ENCODE results near the gene FOXD4L1.
"Not testable (repeated sequence)": the region's sequence is repeated elsewhere in the genome, so short reads cannot be mapped to it uniquely, and the experiment has no call there.

Gene FOXD4L1

GRCh38 chr2:113498365-113498764, at the start of gene FOXD4L1:
Gene FOXD4L1, plus strand, starts transcription at chr2:113498665. Its CDS starts 592 bp downstream, at chr2:113499257.
- DNase-seq (ENCODE audit: low read depth in 2 of 2): not testable (repeated sequence)

GRCh38 chr2:113465770-113466169, 32.7 kb upstream of the FOXD4L1 start:
- DNase-seq (ENCODE audit: low read depth in 2 of 2): not testable (repeated sequence)

GRCh38 chr2:113476688-113477368, 21.6 kb upstream of the FOXD4L1 start:
- DNase-seq (ENCODE audit: low read depth in 2 of 2): not testable (repeated sequence)

GRCh38 chr2:113496527-113496926, 1.9 kb upstream of the FOXD4L1 start:
- not testable (repeated sequence) for DNase-seq (ENCODE audit: low read depth in 2 of 2)

- not testable (repeated sequence) for DNase-seq (ENCODE audit: low read depth in 2 of 2)
Observed at GRCh38 chr2:113499019-113499885, 787 bp downstream of the FOXD4L1 start.

GRCh38 chr2:113499886-113500722, 1.6 kb downstream of the FOXD4L1 start:
- DNase-seq (ENCODE audit: low read depth in 2 of 2): not testable (repeated sequence)

DNA sequence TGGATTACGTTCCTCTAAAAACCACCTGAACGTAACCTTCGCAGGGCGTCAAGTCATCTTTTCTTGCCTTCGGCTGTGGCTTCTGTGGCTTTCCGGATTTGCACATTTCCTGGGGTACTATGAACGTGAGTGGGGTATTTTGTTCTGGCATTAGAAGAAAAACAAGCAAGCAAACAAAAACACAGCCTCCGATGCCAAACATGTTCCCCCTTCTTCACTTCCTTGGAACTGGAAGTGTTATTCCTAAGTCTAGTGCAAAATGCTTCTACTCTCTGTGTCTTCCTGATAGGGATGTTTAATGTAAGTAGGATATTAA, 2.2 kb downstream of the FOXD4L1 start:
- DNase-seq (ENCODE audit: low read depth in 2 of 2): not testable (repeated sequence)

DNA sequence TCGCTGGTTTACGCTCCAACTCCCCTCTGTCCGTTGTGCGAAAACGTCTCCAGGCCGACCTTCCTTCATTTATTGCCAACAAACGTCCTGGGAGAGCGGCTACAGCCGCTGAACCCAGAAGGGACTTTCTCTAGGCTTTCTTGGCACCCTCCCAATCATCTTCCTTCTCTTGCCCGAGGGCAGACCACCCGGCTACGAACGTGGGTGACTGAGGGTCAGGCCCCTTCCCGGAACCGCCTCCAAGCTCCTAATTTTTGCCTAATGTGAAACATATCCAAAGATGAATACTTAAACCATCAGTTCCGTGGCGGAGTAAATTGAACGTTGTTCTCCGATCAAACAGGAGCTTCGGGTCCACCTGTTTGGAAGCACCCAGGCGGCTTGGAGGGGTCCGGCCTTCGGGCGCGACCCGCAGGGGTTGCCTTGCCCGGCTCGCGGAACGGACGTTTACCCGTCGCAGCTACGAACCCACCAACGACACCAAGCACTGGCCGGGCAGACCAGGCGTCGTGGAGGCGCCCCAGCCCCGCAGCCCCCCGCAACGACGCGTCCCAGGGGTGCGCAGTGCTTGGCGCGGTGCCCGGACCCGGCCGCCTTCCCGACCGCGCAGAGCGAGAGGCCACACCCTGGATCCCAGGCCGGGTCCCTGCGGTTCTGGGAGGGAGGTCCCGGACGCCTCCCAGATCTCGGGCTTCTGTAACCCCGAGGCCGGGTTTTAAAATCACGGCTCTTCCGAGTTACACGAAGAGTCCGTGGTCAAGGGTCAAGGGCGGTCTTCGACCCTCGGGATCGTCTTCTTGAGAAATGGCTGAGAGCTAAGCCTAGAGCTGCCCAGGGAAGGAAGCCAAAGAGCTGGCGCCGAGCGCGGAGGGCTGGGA, 4.0 kb downstream of the FOXD4L1 start:
- not testable (repeated sequence) for DNase-seq (ENCODE audit: low read depth in 2 of 2)

- not testable (repeated sequence) for DNase-seq (ENCODE audit: low read depth in 2 of 2)
Observed at GRCh38 chr2:113503094-113504042, 4.9 kb downstream of the FOXD4L1 start.

GRCh38 chr2:113504081-113504480, 5.6 kb downstream of the FOXD4L1 start:
- DNase-seq (ENCODE audit: low read depth in 2 of 2): not testable (repeated sequence)

- DNase-seq (ENCODE audit: low read depth in 2 of 2): not testable (repeated sequence)
Observed at GRCh38 chr2:113507394-113508140, 9.1 kb downstream of the FOXD4L1 start.

DNA sequence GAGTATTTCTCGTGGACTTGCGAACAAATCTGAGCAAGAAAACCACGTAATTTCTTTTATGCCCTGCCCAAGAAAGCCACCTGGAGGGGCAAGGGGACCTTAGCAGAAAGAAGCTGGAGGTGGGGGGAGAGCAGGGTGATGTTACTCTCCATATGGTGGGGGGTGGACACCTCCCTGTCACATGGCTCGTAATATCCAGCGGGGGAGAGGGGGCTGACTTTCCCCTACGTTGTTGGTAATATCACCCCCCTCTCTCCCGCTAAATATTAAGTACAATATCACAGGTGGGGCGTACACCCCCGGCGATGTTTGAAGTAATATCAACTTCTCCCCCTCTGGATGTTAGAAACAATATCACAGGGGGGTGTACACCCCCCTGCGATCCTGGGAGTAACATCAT, 9.7 kb downstream of the FOXD4L1 start:
- DNase-seq (ENCODE audit: low read depth in 2 of 2): not testable (repeated sequence)

- DNase-seq (ENCODE audit: low read depth in 2 of 2): not testable (repeated sequence)
Observed at GRCh38 chr2:113510913-113511312, 12.4 kb downstream of the FOXD4L1 start.

GRCh38 chr2:113511859-113512258, 13.4 kb downstream of the FOXD4L1 start:
- not testable (repeated sequence) for DNase-seq (ENCODE audit: low read depth in 2 of 2)

DNA sequence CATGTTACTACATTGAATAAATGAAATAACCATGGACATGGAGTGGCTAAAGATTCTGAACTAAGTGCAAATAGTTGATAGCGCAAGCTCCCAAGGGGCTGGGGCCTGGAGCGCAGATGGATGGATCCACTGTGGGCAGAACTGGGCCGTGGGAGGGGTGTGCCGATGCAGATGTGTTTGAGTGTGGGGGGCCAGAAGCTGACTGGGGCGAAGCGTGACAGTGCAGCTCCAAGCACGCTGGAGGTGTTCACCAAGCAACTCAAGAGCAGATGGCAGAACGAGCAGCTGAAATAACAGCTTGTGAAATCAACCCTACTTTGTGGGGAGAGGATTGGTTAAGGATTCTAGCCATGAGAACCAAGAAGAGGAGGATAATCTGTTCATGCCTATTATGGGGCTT, 17.0 kb downstream of the FOXD4L1 start:
- DNase-seq (ENCODE audit: low read depth in 2 of 2): not testable (repeated sequence)

DNA sequence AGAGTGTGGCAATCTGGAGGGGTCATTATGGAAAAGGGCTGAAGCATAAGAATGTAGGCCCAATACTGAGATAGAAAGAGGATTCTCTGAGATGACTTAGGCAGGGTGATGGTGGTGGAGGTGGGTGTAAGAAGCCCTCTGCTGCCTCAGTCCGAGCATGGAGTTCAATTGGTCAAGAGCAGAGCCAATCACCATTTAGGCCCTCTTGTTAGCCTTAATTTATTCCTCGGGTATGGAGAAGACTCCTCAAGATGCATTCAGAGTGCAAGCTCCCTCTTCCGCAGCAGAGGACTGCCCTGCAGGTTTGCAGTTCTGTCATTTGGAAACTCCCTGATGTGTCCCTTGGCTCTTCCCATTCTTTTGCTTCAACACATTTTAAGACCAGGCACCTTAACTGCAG, 17.5 kb downstream of the FOXD4L1 start:
- DNase-seq (ENCODE audit: low read depth in 2 of 2): not testable (repeated sequence)

DNA sequence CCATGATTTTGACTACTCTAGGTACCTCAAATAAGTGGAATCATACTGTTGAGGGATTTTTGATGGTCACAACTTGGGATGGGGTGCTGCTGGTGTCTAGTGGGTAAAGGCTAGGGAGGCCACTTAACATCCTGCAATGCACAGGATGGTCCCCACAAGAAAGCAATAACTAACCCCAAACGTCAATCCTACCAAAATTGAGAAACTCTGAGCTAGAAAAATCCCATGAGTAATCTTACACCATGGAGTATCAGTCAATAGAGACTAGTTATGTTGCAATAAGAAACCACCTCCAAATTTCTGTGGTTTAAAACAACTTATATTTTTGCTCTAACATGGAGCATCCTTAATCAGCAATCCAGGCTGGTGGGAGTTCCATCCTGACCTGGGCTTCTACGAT, 18.6 kb downstream of the FOXD4L1 start:
- DNase-seq (ENCODE audit: low read depth in 2 of 2): not testable (repeated sequence)

- DNase-seq (ENCODE audit: low read depth in 2 of 2): not testable (repeated sequence)
Observed at GRCh38 chr2:113520837-113521236, 22.4 kb downstream of the FOXD4L1 start.

DNA sequence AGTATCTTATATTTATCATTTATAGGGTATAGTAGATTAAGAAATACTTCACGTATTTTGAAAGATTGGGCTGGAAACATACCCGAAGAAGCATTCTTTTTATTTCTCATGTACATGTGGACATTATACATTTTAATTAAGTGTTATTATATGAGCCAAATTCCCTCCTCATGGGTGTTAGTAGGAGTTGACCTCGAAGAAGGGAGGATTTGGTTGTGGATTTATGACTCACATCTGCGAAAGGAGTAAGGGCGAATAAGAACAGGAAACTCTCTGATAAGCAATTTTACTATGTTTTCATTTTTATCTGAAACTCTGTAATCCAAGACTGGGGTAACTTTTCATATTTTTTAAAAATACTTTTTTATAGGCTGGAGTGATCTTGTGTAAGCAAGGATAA, 23.0 kb downstream of the FOXD4L1 start:
- not testable (repeated sequence) for DNase-seq (ENCODE audit: low read depth in 2 of 2)
